HepG2 (cell line): ENCODE measurements around the gene TRIM7. TPM values are rescaled to one million over a fixed set of nuclear protein-coding genes. Genes with fewer than 3 reads are reported as not detected.

ENCODE experiments used
- EP300 ChIP-seq, 3 experiments: sonication (generic) in 1 of 3; formaldehyde crosslinking in 1 of 3; IDR thresholded peaks; 2 replicates each; pipeline versions ENCODE4 v1.5.1 to v1.6.1; 2011 to 2020; ENCODE audit warnings: low read depth in 2 of 3, low read length in 2 of 3, borderline replicate concordance in 1 of 3, improper control_type of control experiment in 1 of 3, mild to moderate bottlenecking in 1 of 3, missing genetic modification reagents in 1 of 3, moderate library complexity in 1 of 3
- GLI4 ChIP-seq: sonication (generic); formaldehyde crosslinking; IDR thresholded peaks from 2 replicates; pipeline ENCODE4 v1.5.1; 2020; ENCODE audit warnings: missing genetic modification reagents, mild to moderate bottlenecking, moderate library complexity, borderline replicate concordance
- HMG20A ChIP-seq: IDR thresholded peaks from 2 replicates; pipeline ENCODE4 v1.6.1; 2016; ENCODE audit warnings: borderline replicate concordance
- HNRNPK ChIP-seq: fragments of 200-400 bp; formaldehyde crosslinking; IDR thresholded peaks from 2 replicates; pipeline ENCODE4 v1.6.1; 2018; ENCODE audit warnings: low read length, low read depth, moderate library complexity, mild to moderate bottlenecking; ENCODE audit not compliant: poor library complexity, severe bottlenecking
- HNRNPUL1 ChIP-seq: fragments of 200-400 bp; formaldehyde crosslinking; IDR thresholded peaks from 2 replicates; pipeline ENCODE4 v1.6.1; 2017; ENCODE audit warnings: low read depth, mild to moderate bottlenecking, low read length, moderate library complexity
- JDP2 ChIP-seq: sonication (generic); formaldehyde crosslinking; IDR thresholded peaks from 2 replicates; pipeline ENCODE4 v1.8.1; 2022; ENCODE audit warnings: missing genetic modification reagents, borderline replicate concordance
- KMT2A ChIP-seq: sonication (generic); formaldehyde crosslinking; IDR thresholded peaks from 2 replicates; pipeline ENCODE4 v1.4.0; 2020; ENCODE audit warnings: missing genetic modification reagents
- MAFF ChIP-seq: IDR thresholded peaks from 2 replicates; pipeline ENCODE4 v1.6.1; 2011; ENCODE audit warnings: low read depth, low read length, improper control_type of control experiment
- MIER2 ChIP-seq: IDR thresholded peaks from 2 replicates; pipeline ENCODE4 v1.6.1; 2016; ENCODE audit warnings: missing biosample characterization, missing genetic modification reagents
- NFKBIZ ChIP-seq: IDR thresholded peaks from 2 replicates; pipeline ENCODE4 v1.6.1; 2018; ENCODE audit warnings: missing genetic modification reagents, missing compliant biosample characterization
- NPAS2 ChIP-seq: sonication (generic); formaldehyde crosslinking; IDR thresholded peaks from 2 replicates; pipeline ENCODE4 v1.8.0; 2022; ENCODE audit warnings: mild to moderate bottlenecking, missing genetic modification reagents, borderline replicate concordance
- SATB2 ChIP-seq: sonication (generic); formaldehyde crosslinking; IDR thresholded peaks from 2 replicates; pipeline ENCODE4 v1.5.0; 2020; ENCODE audit warnings: missing genetic modification reagents
- SMARCC2 ChIP-seq: fragments of 450-650 bp; IDR thresholded peaks from 2 replicates; pipeline ENCODE4 v1.6.1; 2017; ENCODE audit warnings: antibody characterized with exemption, mild to moderate bottlenecking
- ZFAT ChIP-seq: sonication (generic); formaldehyde crosslinking; conservative IDR thresholded peaks from 2 replicates; pipeline ENCODE4 v1.8.1; 2023; ENCODE audit warnings: missing genetic modification reagents, inconsistent platforms
- ZNF136 ChIP-seq: sonication (generic); formaldehyde crosslinking; IDR thresholded peaks from 2 replicates; pipeline ENCODE4 v1.8.1; 2022; ENCODE audit warnings: low read depth, mild to moderate bottlenecking, moderate library complexity, missing genetic modification reagents
- ZNF234 ChIP-seq: sonication (generic); formaldehyde crosslinking; conservative IDR thresholded peaks from 2 replicates; pipeline ENCODE4 v1.5.1; 2020; ENCODE audit warnings: mild to moderate bottlenecking, missing genetic modification reagents
- ZNF256 ChIP-seq: sonication (generic); formaldehyde crosslinking; conservative IDR thresholded peaks from 2 replicates; pipeline ENCODE4 v1.4.0; 2020; ENCODE audit warnings: missing genetic modification reagents
- ZNF564 ChIP-seq: sonication (generic); formaldehyde crosslinking; IDR thresholded peaks from 2 replicates; pipeline ENCODE4 v1.8.1; 2023; ENCODE audit warnings: mild to moderate bottlenecking, missing genetic modification reagents
- ZNF678 ChIP-seq: sonication (generic); formaldehyde crosslinking; IDR thresholded peaks from 2 replicates; pipeline ENCODE4 v1.4.0; 2020; ENCODE audit warnings: mild to moderate bottlenecking, missing genetic modification reagents
- ZNF766 ChIP-seq: sonication (generic); formaldehyde crosslinking; IDR thresholded peaks from 2 replicates; pipeline ENCODE4 v1.5.0; 2020; ENCODE audit warnings: missing genetic modification reagents, borderline replicate concordance
- ZNF781 ChIP-seq: sonication (generic); formaldehyde crosslinking; IDR thresholded peaks from 2 replicates; pipeline ENCODE4 v1.5.1; 2020; ENCODE audit warnings: borderline replicate concordance, mild to moderate bottlenecking, missing genetic modification reagents; ENCODE audit errors: not compliant biosample characterization
- polyA plus RNA-seq, 8 experiments: library from polyadenylated mRNA; depleted of rRNA in 3 of 8; stranded (reverse) in 7 of 8; unstranded in 1 of 8; fragments of >200 nt; fragmentation: Illumina TruSeq in 4 of 8; extraction: Trizol in 4 of 8; gene quantifications; 2 replicates each; pipeline versions ENCODE4 v1.2.1 to v1.2.3, GENCODE V29; 2011 to 2016; ENCODE audit warnings: low read depth in 4 of 8, missing spikeins in 1 of 8, mixed read lengths in 1 of 8; ENCODE audit not compliant: insufficient read depth in 1 of 8
- total RNA-seq, 5 experiments: library from RNA; depleted of rRNA; stranded (reverse); fragments of >200 nt; fragmentation: Illumina TruSeq; extraction: Trizol; gene quantifications; 2 replicates each; pipeline ENCODE4 v1.2.3, GENCODE V29; 2016; ENCODE audit warnings: low read depth in 1 of 5
- TF ChIP-seq, protein P1 (sequence below): sonication (generic); formaldehyde crosslinking; IDR thresholded peaks from 2 replicates; pipeline ENCODE4 v1.5.1; 2020; ENCODE audit warnings: mild to moderate bottlenecking, missing genetic modification reagents
- TF ChIP-seq, protein P2 (sequence below): sonication (generic); formaldehyde crosslinking; IDR thresholded peaks from 2 replicates; pipeline ENCODE4 v1.5.0; 2020; ENCODE audit warnings: missing genetic modification reagents, mild to moderate bottlenecking, borderline replicate concordance

Gene TRIM7
- total and polyA plus RNA-seq, 2 of the 13 experiments (the other 11 are each of a cell fraction or from before 2014, with no cell fraction given) = 0.13 TPM; not detected in 1

DNA sequence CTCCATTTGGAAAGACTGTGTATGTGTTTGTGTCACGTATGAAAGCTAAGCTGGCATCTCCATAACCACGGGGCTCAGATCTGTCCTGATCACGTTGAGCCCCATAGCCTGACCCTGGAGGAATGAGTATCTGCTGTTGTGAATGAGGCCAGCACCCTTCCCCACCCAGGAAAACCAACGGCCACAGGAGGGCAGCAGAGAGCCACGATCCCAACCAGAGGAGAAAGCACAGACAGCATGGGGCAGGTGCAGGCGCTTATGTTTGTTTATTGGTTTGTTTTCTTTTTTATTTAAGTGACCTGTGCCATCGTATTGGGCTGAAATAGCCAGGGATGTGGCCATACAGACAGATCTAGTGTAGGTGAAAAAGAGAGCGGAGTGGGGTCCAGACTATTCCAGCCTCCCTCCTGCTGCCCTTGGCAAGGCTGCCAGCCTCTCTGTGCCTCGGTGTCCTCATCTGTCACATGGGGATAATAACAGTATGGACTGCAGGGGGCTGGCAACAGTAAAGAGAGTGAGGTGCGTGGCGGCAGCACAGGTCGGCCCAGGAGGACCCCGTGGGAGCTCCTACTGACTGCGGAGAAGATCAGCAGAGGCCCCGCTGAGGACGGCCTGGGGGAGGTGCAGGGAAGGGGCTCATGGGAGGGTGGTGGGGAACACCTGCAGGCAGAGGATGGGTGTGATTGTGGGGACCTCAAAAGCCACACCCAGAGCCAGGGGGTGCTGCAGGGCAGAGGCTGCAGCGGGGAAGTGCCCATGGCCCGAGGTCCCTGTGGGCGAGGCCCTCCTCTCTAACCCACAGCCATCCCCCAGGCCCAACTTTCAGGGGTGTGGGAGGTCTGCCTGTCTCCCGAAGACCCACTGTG lies 45.5 kb downstream of the TRIM7 start (continued):
- TF ChIP-seq ZNF781 (CRISPR knock-in tag) = no peak
- TF ChIP-seq, protein P1, sequence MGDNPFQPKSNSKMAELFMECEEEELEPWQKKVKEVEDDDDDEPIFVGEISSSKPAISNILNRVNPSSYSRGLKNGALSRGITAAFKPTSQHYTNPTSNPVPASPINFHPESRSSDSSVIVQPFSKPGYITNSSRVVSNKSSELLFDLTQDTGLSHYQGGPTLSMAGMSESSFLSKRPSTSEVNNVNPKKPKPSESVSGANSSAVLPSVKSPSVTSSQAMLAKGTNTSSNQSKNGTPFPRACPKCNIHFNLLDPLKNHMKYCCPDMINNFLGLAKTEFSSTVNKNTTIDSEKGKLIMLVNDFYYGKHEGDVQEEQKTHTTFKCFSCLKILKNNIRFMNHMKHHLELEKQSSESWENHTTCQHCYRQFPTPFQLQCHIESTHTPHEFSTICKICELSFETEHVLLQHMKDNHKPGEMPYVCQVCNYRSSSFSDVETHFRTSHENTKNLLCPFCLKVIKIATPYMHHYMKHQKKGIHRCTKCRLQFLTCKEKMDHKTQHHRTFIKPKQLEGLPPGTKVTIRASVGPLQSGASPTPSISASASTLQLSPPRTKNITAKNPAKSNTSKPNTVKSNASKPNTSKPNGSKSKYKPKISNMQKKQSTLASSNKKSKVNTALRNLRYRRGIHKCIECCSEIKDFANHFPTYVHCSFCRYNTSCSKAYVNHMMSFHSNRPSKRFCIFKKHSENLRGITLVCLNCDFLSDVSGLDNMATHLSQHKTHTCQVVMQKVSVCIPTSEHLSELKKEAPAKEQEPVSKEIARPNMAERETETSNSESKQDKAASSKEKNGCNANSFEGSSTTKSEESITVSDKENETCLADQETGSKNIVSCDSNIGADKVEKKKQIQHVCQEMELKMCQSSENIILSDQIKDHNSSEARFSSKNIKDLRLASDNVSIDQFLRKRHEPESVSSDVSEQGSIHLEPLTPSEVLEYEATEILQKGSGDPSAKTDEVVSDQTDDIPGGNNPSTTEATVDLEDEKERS = no peak
- no peak for TF ChIP-seq NPAS2
- no peak for TF ChIP-seq ZNF256 (CRISPR knock-in tag)
- TF ChIP-seq HMG20A (CRISPR knock-in tag) = no peak
- no peak for TF ChIP-seq SMARCC2
- no peak for TF ChIP-seq SATB2 (CRISPR knock-in tag)
- TF ChIP-seq, protein P2, sequence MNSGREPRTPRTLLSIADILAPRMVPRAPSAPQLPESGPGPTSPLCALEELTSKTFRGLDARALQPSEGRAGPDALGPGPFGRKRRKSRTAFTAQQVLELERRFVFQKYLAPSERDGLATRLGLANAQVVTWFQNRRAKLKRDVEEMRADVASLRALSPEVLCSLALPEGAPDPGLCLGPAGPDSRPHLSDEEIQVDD (CRISPR knock-in tag) = no peak
- TF ChIP-seq ZNF136 (CRISPR knock-in tag) = no peak
- TF ChIP-seq JDP2 = no peak
- no peak for TF ChIP-seq GLI4
- TF ChIP-seq KMT2A = no peak
- no peak for TF ChIP-seq ZNF766
- no peak for TF ChIP-seq NFKBIZ (CRISPR knock-in tag)
- TF ChIP-seq ZNF564 = no peak
- no peak for TF ChIP-seq HNRNPK
- TF ChIP-seq HNRNPUL1 = no peak
- TF ChIP-seq EP300 (IDR thresholded peaks at IDR 0.05; ENCODE audit: low read depth in 2 of 2, low read length in 2 of 2) = no peak
- no peak for TF ChIP-seq EP300 (CRISPR knock-in tag; IDR thresholded peaks at IDR 0.05; ENCODE audit: borderline replicate concordance)
- TF ChIP-seq MIER2 = no peak
- no peak for TF ChIP-seq ZNF234
- no peak for TF ChIP-seq ZNF678 (CRISPR knock-in tag)
- no peak for TF ChIP-seq ZFAT (CRISPR knock-in tag)
- no peak for TF ChIP-seq MAFF
